Prostate gland (tissue), 2 donors: ENCODE data around the gene RSU1. TPM values are rescaled to one million over a fixed set of nuclear protein-coding genes. Genes with fewer than 3 reads are reported as not detected.

Experiments used
- DNase-seq: peaks from one replicate; pipeline ENCODE4 v3.0.0-alpha.2; 2019; ENCODE audit warnings: low spot score
- H3K27ac ChIP-seq, 2 donors: fragments of 200-600 bp; sonication (generic); 2 replicates each; pipeline ENCODE4 v1.5.1; 2017 to 2019
- H3K27me3 ChIP-seq: fragments of 200-600 bp; sonication (generic); replicated peaks from 2 replicates; pipeline ENCODE4 v1.5.1; 2019; ENCODE audit not compliant: insufficient read depth
- H3K36me3 ChIP-seq, 2 donors: fragments of 200-600 bp; sonication (generic); 1 replicate in 1 of 2; 2 replicates in 1 of 2; pipeline versions ENCODE4 v1.5.1 to v1.8.1; 2017 to 2019
- H3K4me1 ChIP-seq: fragments of 200-600 bp; sonication (generic); replicated peaks from 2 replicates; pipeline ENCODE4 v1.5.1; 2019
- H3K4me3 ChIP-seq, 2 donors: fragments of 200-600 bp; sonication (generic); 2 replicates each; pipeline ENCODE4 v1.5.1; 2017 to 2019
- H3K9me3 ChIP-seq: fragments of 200-600 bp; sonication (generic); 2 replicates; pipeline ENCODE4 v1.5.1; 2017
- CTCF ChIP-seq, 4 experiments: fragments of 200-600 bp in 2 of 4; fragments of 450-650 bp in 2 of 4; sonication (generic) in 2 of 4; IDR thresholded peaks; 1 replicate in 3 of 4; 2 replicates in 1 of 4; pipeline ENCODE4 v1.5.1; 2016 to 2019; ENCODE audit warnings: antibody characterized with exemption in 4 of 4, mild to moderate bottlenecking in 2 of 4, moderate library complexity in 2 of 4
- POLR2A ChIP-seq: fragments of 450-650 bp; IDR thresholded peaks from one replicate; pipeline ENCODE4 v1.6.1; 2016; ENCODE audit warnings: antibody characterized with exemption, mild to moderate bottlenecking
- POLR2AphosphoS5 ChIP-seq: sonication (generic); formaldehyde crosslinking; IDR thresholded peaks from one replicate; pipeline ENCODE4 v1.6.1; 2017; ENCODE audit warnings: antibody characterized with exemption
- WGBS: methylation state at CpG from one replicate; pipeline ENCODE4 v1.1.5; 2018; 5-methylcytosine and 5-hydroxymethylcytosine counted together
- intact Hi-C: fragments of 100-400 bp; cut with DNase I; formaldehyde crosslinking; loops from one replicate; pipeline ENCODE4 v1.14.2; 2022
- total RNA-seq, 2 donors: library from RNA; depleted of rRNA; stranded (reverse); fragments of >200 nt; gene quantifications; one replicate each; pipeline ENCODE4 v1.1.0, GENCODE V29; 2016

Gene RSU1
- total RNA-seq, 2 donors from 2014 or later, result 32.2 to 49.3 TPM

DNA sequence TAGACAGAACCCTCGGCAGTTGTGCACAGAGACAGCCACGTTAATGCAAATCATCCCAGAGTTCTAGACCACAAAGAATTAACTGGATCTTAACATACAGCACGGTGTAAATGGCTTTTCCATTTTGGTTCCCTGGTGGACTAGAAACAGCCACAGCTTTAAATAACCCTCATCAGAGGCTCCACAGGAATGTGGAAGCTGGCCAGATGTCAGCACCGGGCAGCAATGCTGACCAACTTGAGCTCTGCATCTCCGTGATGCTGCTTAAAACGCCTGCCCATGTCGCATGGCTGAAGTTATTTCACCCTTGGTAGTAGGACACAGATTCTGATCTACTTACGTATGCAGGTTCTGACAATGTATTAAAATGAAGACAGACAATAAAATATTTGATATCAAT, 24.5 kb downstream of the RSU1 start:
- H3K27me3 ChIP-seq, result no peaks in the 10 kb centered on the region
- H3K9me3 ChIP-seq, result no peaks in the 10 kb centered on the region
- intact Hi-C loops, result no loop called here
- H3K4me3 ChIP-seq, result no peak overlapping the region
- TF ChIP-seq CTCF (IDR thresholded peaks at IDR 0.05), result no peak
- 80% methylated on average over 8 of the region's 8 CpGs for WGBS
- H3K36me3 ChIP-seq, result no peaks in the 10 kb centered on the region
- no peak overlapping the region for H3K27ac ChIP-seq
- DNase-seq, result no peak
- H3K4me1 ChIP-seq, result no peaks in the 10 kb centered on the region

GRCh38 chr10:16789765-16790164, 27.5 kb downstream of the RSU1 start:
- H3K36me3 ChIP-seq, result no peaks in the 10 kb centered on the region
- no peaks in the 10 kb centered on the region for H3K9me3 ChIP-seq
- no peak for DNase-seq
- H3K27ac ChIP-seq, result no peak overlapping the region
- intact Hi-C loops, result no loop called here
- no peak for TF ChIP-seq POLR2AphosphoS5
- TF ChIP-seq POLR2A, result no peak
- no peak for TF ChIP-seq CTCF (IDR thresholded peaks at IDR 0.05)
- H3K4me1 ChIP-seq, result no peaks in the 10 kb centered on the region
- H3K27me3 ChIP-seq, result no peaks in the 10 kb centered on the region
- H3K4me3 ChIP-seq, result no peak overlapping the region
- WGBS, result 66% methylated on average over 4 of the region's 4 CpGs

GRCh38 chr10:16789261-16789660, 28.0 kb downstream of the RSU1 start:
- Histone ChIP-seq H3K27ac (no peak overlapping the region), H3K9me3 (no peaks in the 10 kb centered on the region), H3K27me3 (no peaks in the 10 kb centered on the region), H3K4me1 (no peaks in the 10 kb centered on the region), H3K36me3 (no peaks in the 10 kb centered on the region), H3K4me3 (no peak overlapping the region)
- no peak for DNase-seq
- TF ChIP-seq POLR2AphosphoS5 (no peak), POLR2A (no peak), CTCF (IDR thresholded peaks at IDR 0.05) (no peak)
- intact Hi-C loops, result no loop called here
- WGBS, result 68% methylated on average over 7 of the region's 7 CpGs

DNA sequence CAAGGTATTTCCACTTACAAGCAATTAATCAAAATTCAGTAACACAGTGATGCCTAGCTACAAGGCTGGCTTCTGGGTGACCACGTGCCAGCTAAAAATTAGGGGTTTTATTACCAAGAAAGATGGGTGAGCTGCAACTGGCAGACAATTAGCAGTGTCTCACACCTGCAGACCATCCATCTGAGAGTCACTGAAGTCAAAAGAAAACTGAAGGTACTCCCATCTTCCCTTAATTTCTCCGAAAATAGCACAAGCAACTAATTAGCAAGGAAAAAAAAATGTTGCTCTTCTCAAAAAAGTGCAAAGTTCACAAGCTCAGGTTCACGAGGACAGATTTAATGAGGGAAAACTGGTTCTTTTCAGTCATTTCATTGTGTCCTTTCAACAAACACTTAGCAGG, 28.4 kb downstream of the RSU1 start:
- intact Hi-C loops, result no loop called here
- H3K36me3 ChIP-seq, result no peaks in the 10 kb centered on the region
- DNase-seq, result no peak
- no peak overlapping the region for H3K27ac ChIP-seq
- TF ChIP-seq CTCF (IDR thresholded peaks at IDR 0.05) (no peak), POLR2A (no peak), POLR2AphosphoS5 (no peak)
- 80% methylated on average over 3 of the region's 3 CpGs for WGBS
- H3K4me3 ChIP-seq, result no peak overlapping the region
- no peaks in the 10 kb centered on the region for H3K9me3 ChIP-seq
- no peaks in the 10 kb centered on the region for H3K27me3 ChIP-seq
- no peaks in the 10 kb centered on the region for H3K4me1 ChIP-seq

GRCh38 chr10:16788125-16788524, 29.1 kb downstream of the RSU1 start:
- Histone ChIP-seq H3K4me1 (no peaks in the 10 kb centered on the region), H3K36me3 (no peaks in the 10 kb centered on the region), H3K27ac (no peak overlapping the region), H3K9me3 (no peaks in the 10 kb centered on the region), H3K27me3 (no peaks in the 10 kb centered on the region), H3K4me3 (no peak overlapping the region)
- intact Hi-C loops, result no loop called here
- WGBS, result 93% methylated on average over 6 of the region's 6 CpGs
- TF ChIP-seq POLR2A, result no peak
- no peak for TF ChIP-seq POLR2AphosphoS5
- TF ChIP-seq CTCF (IDR thresholded peaks at IDR 0.05), result no peak
- no peak for DNase-seq
